Fibroblast of skin of left biceps (primary cell): Measurements from ENCODE around the gene ACVR1B.

Experiments used
- DNase-seq, 2 experiments: peaks; one replicate each; pipeline ENCODE4 v3.0.0-alpha.2; 2013; ENCODE audit warnings: low read depth in 2 of 2

The ACVR1B gene

GRCh38 chr12:51942501-51943000, 8.9 kb upstream of the ACVR1B start:
- DNase-seq = no peak

- no peak for DNase-seq
These were observed 8.2 kb upstream of the ACVR1B start for GRCh38 chr12:51943346-51943745.

GRCh38 chr12:51944608-51945233, 6.8 kb upstream of the ACVR1B start:
- DNase-seq = no peak

GRCh38 chr12:51947246-51947996, 4.1 kb upstream of the ACVR1B start:
- DNase-seq = no peak

GRCh38 chr12:51948066-51948465, 3.4 kb upstream of the ACVR1B start:
- DNase-seq = no peak

GRCh38 chr12:51949342-51950030, 2.0 kb upstream of the ACVR1B start:
- DNase-seq = no peak

- DNase-seq = no peak
These were observed 759 bp upstream of the ACVR1B start for GRCh38 chr12:51950682-51951198.

- DNase-seq = no peak
These were observed 584 bp downstream of the ACVR1B start for GRCh38 chr12:51951843-51952722.

GRCh38 chr12:51953089-51953488, 1.6 kb downstream of the ACVR1B start:
- DNase-seq = no peak

- no peak for DNase-seq
These were observed 2.4 kb downstream of the ACVR1B start for GRCh38 chr12:51953864-51954263.

GRCh38 chr12:51954561-51955361, 3.3 kb downstream of the ACVR1B start:
- DNase-seq = no peak

GRCh38 chr12:51955702-51956101, 4.2 kb downstream of the ACVR1B start:
- DNase-seq = no peak

GRCh38 chr12:51958542-51958941, 7.0 kb downstream of the ACVR1B start:
- DNase-seq = no peak

- no peak for DNase-seq
These were observed 7.7 kb downstream of the ACVR1B start for GRCh38 chr12:51959211-51959610.

GRCh38 chr12:51959921-51960320, 8.4 kb downstream of the ACVR1B start:
- no peak for DNase-seq

GRCh38 chr12:51960488-51960887, 9.0 kb downstream of the ACVR1B start:
- no peak for DNase-seq

GRCh38 chr12:51960890-51961289, 9.4 kb downstream of the ACVR1B start:
- no peak for DNase-seq

GRCh38 chr12:51961834-51962233, 10.3 kb downstream of the ACVR1B start:
- DNase-seq = no peak

GRCh38 chr12:51962737-51963136, 11.2 kb downstream of the ACVR1B start:
- no peak for DNase-seq

GRCh38 chr12:51963477-51963876, 12.0 kb downstream of the ACVR1B start:
- DNase-seq = no peak

- no peak for DNase-seq
These were observed 18.1 kb downstream of the ACVR1B start for GRCh38 chr12:51969643-51970042.
